HFF-Myc (cell line): Measurements from ENCODE around the gene CD9.

Experiments
- DNase-seq: peaks from one replicate; pipeline ENCODE4 v3.0.0-alpha.2; 2011; ENCODE audit warnings: low read depth; ENCODE audit errors: extremely low read depth
- H3K4me3 ChIP-seq: replicated peaks from 2 replicates; pipeline ENCODE4 v1.5.1; 2011; ENCODE audit warnings: low read depth, mild to moderate bottlenecking, control low read depth, low read length
- CTCF ChIP-seq: IDR thresholded peaks from 2 replicates; pipeline ENCODE4 v1.5.1; 2012; ENCODE audit warnings: mild to moderate bottlenecking, low read depth, low read length, control low read depth; ENCODE audit errors: missing control alignments

The CD9 gene

DNA sequence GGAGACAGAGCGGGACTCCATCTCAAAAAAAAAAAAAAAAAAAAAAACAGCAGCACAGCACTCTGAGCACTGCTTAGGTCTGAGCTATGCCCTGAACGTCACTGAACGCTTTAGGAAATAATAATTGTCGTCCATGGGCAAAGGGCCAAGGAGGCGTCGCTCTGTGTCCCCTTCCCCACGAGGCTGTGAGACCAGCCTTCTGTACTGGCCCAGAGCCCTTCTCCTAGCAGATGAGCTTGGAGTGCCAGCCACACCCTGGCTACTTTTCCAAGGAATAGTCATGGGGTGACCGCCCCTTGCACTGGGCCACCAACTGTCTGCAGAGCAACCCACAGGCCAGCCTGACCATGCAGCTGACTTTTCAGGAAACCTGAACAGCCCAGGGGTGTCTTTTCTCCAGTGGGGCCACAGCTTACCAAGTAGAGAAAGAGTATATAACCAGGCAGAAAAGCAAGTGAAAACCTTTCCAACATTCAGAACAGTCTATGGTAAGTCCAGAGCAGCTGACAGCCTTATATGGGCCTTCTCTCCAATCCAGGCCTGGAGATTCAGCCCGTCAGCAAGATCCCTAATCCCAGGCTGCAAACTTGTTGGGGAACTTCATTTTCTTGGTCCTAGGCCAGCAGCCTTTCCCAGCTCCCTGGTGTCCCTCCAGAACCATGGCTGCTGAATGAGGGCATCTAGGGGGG lies 28.5 kb downstream of the CD9 start:
- no peak for DNase-seq
- TF ChIP-seq CTCF, result no peak
- no peak overlapping the region for H3K4me3 ChIP-seq

DNA sequence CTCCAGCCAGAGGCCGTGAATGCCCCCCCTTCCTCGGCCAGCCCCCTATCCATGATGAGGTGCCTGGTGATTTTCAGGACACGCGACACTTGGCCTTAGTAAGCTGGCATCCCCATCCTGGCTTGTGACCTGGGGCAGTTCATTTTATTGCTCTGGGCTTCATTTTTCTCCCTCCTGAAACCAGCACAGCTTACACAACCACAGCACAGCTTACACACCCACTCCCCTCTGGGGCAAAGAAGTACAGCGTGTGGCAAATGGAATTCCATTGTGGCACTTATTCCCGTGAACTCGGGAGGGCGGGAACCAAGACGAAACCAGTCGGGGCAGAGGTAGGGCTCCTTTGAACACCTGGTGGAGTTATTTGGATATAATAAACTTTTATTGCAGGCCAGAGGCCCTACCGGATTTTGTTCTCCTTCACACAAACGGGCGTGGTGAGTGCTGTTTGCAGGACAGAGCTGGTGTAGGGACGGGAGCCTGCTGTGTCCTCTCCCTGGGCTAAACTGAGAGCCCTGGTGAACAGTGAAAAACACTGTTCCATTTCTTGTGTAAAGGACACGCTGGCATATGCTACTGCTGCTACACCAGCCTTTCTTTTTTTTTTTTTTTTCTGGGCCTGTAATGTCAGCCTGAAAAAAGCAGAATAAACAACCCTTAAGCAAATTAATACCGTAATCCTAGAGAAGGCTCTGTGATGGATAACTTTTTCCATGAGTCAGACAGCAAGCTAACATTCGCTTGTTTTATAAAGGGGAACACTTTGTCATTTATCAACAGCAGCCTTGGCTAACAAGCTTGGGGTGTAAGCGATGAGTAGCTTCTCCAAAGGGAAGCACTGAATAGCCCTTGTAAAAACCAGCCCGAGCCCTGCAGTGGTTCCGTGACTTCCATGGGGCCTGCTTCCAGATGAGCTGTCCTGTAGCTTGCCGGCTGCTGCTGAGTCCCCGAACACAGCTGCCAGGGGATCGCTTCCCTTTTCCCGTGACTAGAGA lies 29.3 kb downstream of the CD9 start:
- DNase-seq, result peak; percentile 58
- H3K4me3 ChIP-seq, result no peak overlapping the region
- TF ChIP-seq CTCF, result no peak

- H3K4me3 ChIP-seq, result no peak overlapping the region
- TF ChIP-seq CTCF, result no peak
- DNase-seq, result no peak
Measured at GRCh38 chr12:6230321-6231110, 30.3 kb downstream of the CD9 start.

- no peak for TF ChIP-seq CTCF
- no peak overlapping the region for H3K4me3 ChIP-seq
- DNase-seq, result no peak
Measured at GRCh38 chr12:6231359-6232268, 31.4 kb downstream of the CD9 start.

DNA sequence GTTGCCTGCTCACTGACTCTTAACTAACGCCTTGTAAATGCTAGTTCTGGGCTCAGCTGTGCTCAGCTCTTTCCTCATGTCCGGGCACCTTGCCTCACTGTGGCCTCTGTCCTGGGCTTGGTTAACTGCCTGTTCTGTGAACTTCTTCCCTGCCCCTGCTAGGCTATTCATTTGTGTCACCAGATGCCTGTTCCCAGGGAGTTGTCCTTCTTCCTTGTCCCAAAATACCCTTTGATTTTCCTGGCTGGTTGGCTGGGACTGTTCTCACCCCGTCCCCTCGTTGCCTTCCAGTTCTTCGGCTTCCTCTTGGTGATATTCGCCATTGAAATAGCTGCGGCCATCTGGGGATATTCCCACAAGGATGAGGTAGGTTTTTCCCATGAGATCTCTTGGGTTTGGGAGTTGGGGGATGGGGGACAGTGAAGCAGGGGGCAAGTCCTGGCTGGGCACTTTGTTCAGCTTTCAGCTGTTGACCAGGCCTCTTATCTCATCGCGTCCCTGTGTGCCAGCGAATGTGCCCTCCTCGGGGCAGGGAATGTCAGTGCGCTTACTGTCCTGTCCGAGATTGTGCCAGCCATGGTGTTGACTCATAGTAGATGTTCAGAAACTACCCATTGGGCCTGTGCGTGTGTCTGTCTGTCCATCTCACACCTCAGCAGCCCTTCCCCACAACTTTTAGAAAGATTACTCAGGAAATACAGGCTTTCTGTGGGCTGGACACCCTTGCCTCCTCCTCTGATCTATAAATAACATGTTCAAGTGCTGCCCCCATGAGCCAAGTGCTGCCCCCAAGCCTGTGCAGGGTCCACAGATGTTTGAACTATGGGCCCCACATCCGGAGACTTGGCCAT lies 33.1 kb downstream of the CD9 start:
- no peak for DNase-seq
- no peak for TF ChIP-seq CTCF
- H3K4me3 ChIP-seq, result no peak overlapping the region
